ENCODE data around the gene PROC. TPM values are rescaled to one million over a fixed set of nuclear protein-coding genes. Genes with fewer than 3 reads are reported as not detected.

The PROC gene
- total RNA-seq, 4 donors from 2014 or later, result 2.9 to 3.0 TPM; not detected in 2

- no peaks in the 10 kb centered on the region for H3K36me3 ChIP-seq
- no peaks in the 10 kb centered on the region for H3K27me3 ChIP-seq
- peaks cover 0 to 4% of the 10 kb centered on the region in 2 donors for H3K9me3 ChIP-seq
- no peak overlapping the region for H3K27ac ChIP-seq
- peaks cover 0 to 9% (median 6%) of the 10 kb centered on the region in 4 donors for H3K4me1 ChIP-seq
- WGBS, 2 donors (ENCODE audit: low coverage in 1 of 2), result 87 to 90% methylated on average over 3 to 9 of the region's 9 CpGs
- H3K4me3 ChIP-seq, result no peak overlapping the region
- intact Hi-C loops (cut with DNase I; ENCODE audit: low total_unique reads), result no loop called here
- DNase-seq, result no peak
- in situ Hi-C loops (cut with MboI; ENCODE audit: low pct_ligation_motif_present in 1 of 4, low pct_unique_long_range_greater_than_20kb in 1 of 4, low sequenced_read_pairs in 3 of 4), result no loop called here
- TF ChIP-seq EP300 (IDR thresholded peaks at IDR 0.05; ENCODE audit: low read depth) (no peak), POLR2AphosphoS5 (IDR thresholded peaks at IDR 0.05) (no peak), CTCF (IDR thresholded peaks at IDR 0.05) (no peak), POLR2A (IDR thresholded peaks at IDR 0.05) (no peak)
These were observed 18.8 kb downstream of the PROC start for GRCh38 chr2:127437056-127437455.

- Histone ChIP-seq H3K4me1 (peaks cover 0 to 9% (median 6%) of the 10 kb centered on the region in 4 donors), H3K27ac (peak overlapping the region in 2 of 4 donors; percentile 33 to 36), H3K36me3 (no peaks in the 10 kb centered on the region), H3K9me3 (peaks cover 0 to 4% of the 10 kb centered on the region in 2 donors), H3K4me3 (no peak overlapping the region), H3K27me3 (no peaks in the 10 kb centered on the region)
- in situ Hi-C loops (cut with MboI; ENCODE audit: low pct_ligation_motif_present in 1 of 4, low pct_unique_long_range_greater_than_20kb in 1 of 4, low sequenced_read_pairs in 3 of 4), result no loop called here
- peak; percentile 32 for DNase-seq
- intact Hi-C loops (cut with DNase I; ENCODE audit: low total_unique reads), result no loop called here
- 0 to 73% methylated on average over 1 to 13 of the region's 13 CpGs for WGBS, 2 donors (ENCODE audit: low coverage in 1 of 2)
- TF ChIP-seq CTCF (IDR thresholded peaks at IDR 0.05), result no peak
- no peak for TF ChIP-seq POLR2A (IDR thresholded peaks at IDR 0.05)
- no peak for TF ChIP-seq POLR2AphosphoS5 (IDR thresholded peaks at IDR 0.05)
- TF ChIP-seq EP300 (IDR thresholded peaks at IDR 0.05; ENCODE audit: low read depth), result no peak
These were observed 19.8 kb downstream of the PROC start for GRCh38 chr2:127437781-127438726.

- Histone ChIP-seq H3K27me3 (no peaks in the 10 kb centered on the region), H3K36me3 (no peaks in the 10 kb centered on the region), H3K9me3 (peaks cover 0 to 4% of the 10 kb centered on the region in 2 donors), H3K4me3 (no peak overlapping the region), H3K4me1 (peaks cover 0 to 9% (median 6%) of the 10 kb centered on the region in 4 donors), H3K27ac (no peak overlapping the region)
- intact Hi-C loops (cut with DNase I; ENCODE audit: low total_unique reads), result no loop called here
- WGBS, 2 donors (ENCODE audit: low coverage in 1 of 2), result 88% methylated on average over 5 of the region's 5 CpGs; no CpG with 5 or more reads in 1 of the 2 donors
- DNase-seq, result no peak
- in situ Hi-C loops (cut with MboI; ENCODE audit: low pct_ligation_motif_present in 1 of 4, low pct_unique_long_range_greater_than_20kb in 1 of 4, low sequenced_read_pairs in 3 of 4), result no loop called here
- TF ChIP-seq CTCF (IDR thresholded peaks at IDR 0.05), result no peak
- no peak for TF ChIP-seq POLR2AphosphoS5 (IDR thresholded peaks at IDR 0.05)
- no peak for TF ChIP-seq POLR2A (IDR thresholded peaks at IDR 0.05)
- no peak for TF ChIP-seq EP300 (IDR thresholded peaks at IDR 0.05; ENCODE audit: low read depth)
These were observed 21.1 kb downstream of the PROC start for GRCh38 chr2:127439343-127439742.

- in situ Hi-C loops (cut with MboI; ENCODE audit: low pct_ligation_motif_present in 1 of 4, low pct_unique_long_range_greater_than_20kb in 1 of 4, low sequenced_read_pairs in 3 of 4) (no loop called here), intact Hi-C loops (cut with DNase I; ENCODE audit: low total_unique reads) (no loop called here)
- Histone ChIP-seq H3K4me1 (no peaks in the 10 kb centered on the region), H3K4me3 (no peak overlapping the region), H3K27ac (no peak overlapping the region), H3K36me3 (no peaks in the 10 kb centered on the region), H3K27me3 (no peaks in the 10 kb centered on the region), H3K9me3 (no peaks in the 10 kb centered on the region)
- TF ChIP-seq EP300 (IDR thresholded peaks at IDR 0.05; ENCODE audit: low read depth) (no peak), CTCF (IDR thresholded peaks at IDR 0.05) (no peak), POLR2A (IDR thresholded peaks at IDR 0.05) (no peak), POLR2AphosphoS5 (IDR thresholded peaks at IDR 0.05) (no peak)
- 88 to 89% methylated on average over 2 of the region's 2 CpGs for WGBS, 2 donors (ENCODE audit: low coverage in 1 of 2)
- no peak for DNase-seq
These were observed 30.3 kb downstream of the PROC start for GRCh38 chr2:127448526-127448925.
